ENCODE results near the gene PTPRG.

DNA sequence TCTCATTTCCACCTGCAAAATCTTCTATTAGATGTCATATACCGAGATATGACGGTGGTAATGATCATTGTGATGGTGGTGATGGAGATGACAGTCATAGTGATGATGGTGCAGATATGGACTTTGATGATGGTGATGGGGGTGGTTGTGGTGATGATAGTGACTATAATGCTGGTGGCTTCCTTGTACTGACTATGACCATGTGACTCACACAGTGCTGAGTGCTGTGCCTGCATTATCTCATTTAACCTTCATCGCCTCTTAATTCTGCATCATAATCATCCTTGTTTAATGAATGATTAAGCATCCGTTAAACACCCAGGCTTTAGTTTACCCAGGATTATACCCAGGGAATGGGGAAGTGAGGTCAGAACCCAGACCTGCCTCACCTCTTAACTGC is 480.3 kb downstream of the PTPRG start:
- TF ChIP-seq, protein P1, sequence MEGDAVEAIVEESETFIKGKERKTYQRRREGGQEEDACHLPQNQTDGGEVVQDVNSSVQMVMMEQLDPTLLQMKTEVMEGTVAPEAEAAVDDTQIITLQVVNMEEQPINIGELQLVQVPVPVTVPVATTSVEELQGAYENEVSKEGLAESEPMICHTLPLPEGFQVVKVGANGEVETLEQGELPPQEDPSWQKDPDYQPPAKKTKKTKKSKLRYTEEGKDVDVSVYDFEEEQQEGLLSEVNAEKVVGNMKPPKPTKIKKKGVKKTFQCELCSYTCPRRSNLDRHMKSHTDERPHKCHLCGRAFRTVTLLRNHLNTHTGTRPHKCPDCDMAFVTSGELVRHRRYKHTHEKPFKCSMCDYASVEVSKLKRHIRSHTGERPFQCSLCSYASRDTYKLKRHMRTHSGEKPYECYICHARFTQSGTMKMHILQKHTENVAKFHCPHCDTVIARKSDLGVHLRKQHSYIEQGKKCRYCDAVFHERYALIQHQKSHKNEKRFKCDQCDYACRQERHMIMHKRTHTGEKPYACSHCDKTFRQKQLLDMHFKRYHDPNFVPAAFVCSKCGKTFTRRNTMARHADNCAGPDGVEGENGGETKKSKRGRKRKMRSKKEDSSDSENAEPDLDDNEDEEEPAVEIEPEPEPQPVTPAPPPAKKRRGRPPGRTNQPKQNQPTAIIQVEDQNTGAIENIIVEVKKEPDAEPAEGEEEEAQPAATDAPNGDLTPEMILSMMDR (IDR thresholded peaks at IDR 0.05; ENCODE audit: poor library complexity): no peak
- no peak for TF ChIP-seq EZH2 (IDR thresholded peaks at IDR 0.05; ENCODE audit: borderline replicate concordance)
